Suprapubic skin (tissue), 4 donors: ENCODE measurements around the gene PHF20. TPM values are rescaled to one million over a fixed set of nuclear protein-coding genes. Genes with fewer than 3 reads are reported as not detected.

Experiments
- DNase-seq, 2 donors: peaks; one replicate each; pipeline ENCODE4 v3.0.0-alpha.2; 2019; ENCODE audit warnings: low spot score in 2 of 2
- H3K27ac ChIP-seq: fragments of 200-600 bp; sonication (generic); one replicate; pipeline ENCODE4 v1.5.1; 2019
- H3K27me3 ChIP-seq: fragments of 200-600 bp; sonication (generic); one replicate; pipeline ENCODE4 v1.5.1; 2019
- H3K36me3 ChIP-seq: fragments of 200-600 bp; sonication (generic); one replicate; pipeline ENCODE4 v1.5.1; 2019
- H3K4me1 ChIP-seq: fragments of 200-600 bp; sonication (generic); one replicate; pipeline ENCODE4 v1.5.1; 2019
- H3K4me3 ChIP-seq: fragments of 200-600 bp; sonication (generic); one replicate; pipeline ENCODE4 v1.5.1; 2019; ENCODE audit warnings: mild to moderate bottlenecking
- H3K9me3 ChIP-seq: fragments of 200-600 bp; sonication (generic); one replicate; pipeline ENCODE4 v1.5.1; 2019
- EP300 ChIP-seq: sonication (generic); formaldehyde crosslinking; IDR thresholded peaks from one replicate; pipeline ENCODE4 v1.6.1; 2017; ENCODE audit warnings: antibody characterized with exemption
- POLR2A ChIP-seq, 2 donors: fragments of 450-650 bp; IDR thresholded peaks; one replicate each; pipeline ENCODE4 v1.6.1; 2017; ENCODE audit warnings: antibody characterized with exemption in 2 of 2, mild to moderate bottlenecking in 2 of 2, moderate library complexity in 2 of 2
- POLR2AphosphoS5 ChIP-seq, 3 donors: sonication (generic); formaldehyde crosslinking; IDR thresholded peaks; one replicate each; pipeline ENCODE4 v1.6.1; 2017; ENCODE audit warnings: antibody characterized with exemption in 3 of 3
- WGBS: methylation state at CpG from one replicate; pipeline ENCODE4 v1.1.5; 2018; 5-methylcytosine and 5-hydroxymethylcytosine counted together
- total RNA-seq, 4 donors: library from RNA; depleted of rRNA; stranded (reverse); fragments of >200 nt; gene quantifications; one replicate each; pipeline ENCODE4 v1.1.0, GENCODE V29; 2016
- TF ChIP-seq, protein P1 (sequence below), 2 donors: fragments of 200-600 bp in 1 of 2; fragments of 450-650 bp in 1 of 2; sonication (generic) in 1 of 2; IDR thresholded peaks; one replicate each; pipeline ENCODE4 v1.5.1; 2016 to 2019; ENCODE audit warnings: antibody characterized with exemption in 2 of 2, mild to moderate bottlenecking in 1 of 2, moderate library complexity in 1 of 2

Gene PHF20
- total RNA-seq, 4 donors from 2014 or later = 44.2 to 60.6 (median 47.3) TPM

GRCh38 chr20:35806075-35806474 is 34.3 kb downstream of the PHF20 start:
- TF ChIP-seq POLR2A (IDR thresholded peaks at IDR 0.05) (no peak), EP300 (no peak), POLR2AphosphoS5 (IDR thresholded peaks at IDR 0.05) (no peak)
- TF ChIP-seq, protein P1, sequence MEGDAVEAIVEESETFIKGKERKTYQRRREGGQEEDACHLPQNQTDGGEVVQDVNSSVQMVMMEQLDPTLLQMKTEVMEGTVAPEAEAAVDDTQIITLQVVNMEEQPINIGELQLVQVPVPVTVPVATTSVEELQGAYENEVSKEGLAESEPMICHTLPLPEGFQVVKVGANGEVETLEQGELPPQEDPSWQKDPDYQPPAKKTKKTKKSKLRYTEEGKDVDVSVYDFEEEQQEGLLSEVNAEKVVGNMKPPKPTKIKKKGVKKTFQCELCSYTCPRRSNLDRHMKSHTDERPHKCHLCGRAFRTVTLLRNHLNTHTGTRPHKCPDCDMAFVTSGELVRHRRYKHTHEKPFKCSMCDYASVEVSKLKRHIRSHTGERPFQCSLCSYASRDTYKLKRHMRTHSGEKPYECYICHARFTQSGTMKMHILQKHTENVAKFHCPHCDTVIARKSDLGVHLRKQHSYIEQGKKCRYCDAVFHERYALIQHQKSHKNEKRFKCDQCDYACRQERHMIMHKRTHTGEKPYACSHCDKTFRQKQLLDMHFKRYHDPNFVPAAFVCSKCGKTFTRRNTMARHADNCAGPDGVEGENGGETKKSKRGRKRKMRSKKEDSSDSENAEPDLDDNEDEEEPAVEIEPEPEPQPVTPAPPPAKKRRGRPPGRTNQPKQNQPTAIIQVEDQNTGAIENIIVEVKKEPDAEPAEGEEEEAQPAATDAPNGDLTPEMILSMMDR (IDR thresholded peaks at IDR 0.05) = no peak
- 81% methylated on average over 3 of the region's 3 CpGs for WGBS
- no peak overlapping the region for H3K27ac ChIP-seq
- H3K36me3 ChIP-seq = peaks cover 37% of the 10 kb centered on the region
- H3K4me1 ChIP-seq = no peaks in the 10 kb centered on the region
- no peaks in the 10 kb centered on the region for H3K9me3 ChIP-seq
- no peak for DNase-seq
- no peak overlapping the region for H3K4me3 ChIP-seq
- H3K27me3 ChIP-seq = no peaks in the 10 kb centered on the region

- Histone ChIP-seq H3K36me3 (peaks cover 26% of the 10 kb centered on the region), H3K27me3 (no peaks in the 10 kb centered on the region), H3K4me3 (no peak overlapping the region), H3K9me3 (no peaks in the 10 kb centered on the region), H3K27ac (no peak overlapping the region), H3K4me1 (no peaks in the 10 kb centered on the region)
- no peak for DNase-seq
- TF ChIP-seq, protein P1 (IDR thresholded peaks at IDR 0.05) = no peak
- no peak for TF ChIP-seq POLR2AphosphoS5 (IDR thresholded peaks at IDR 0.05)
- no peak for TF ChIP-seq POLR2A (IDR thresholded peaks at IDR 0.05)
- no peak for TF ChIP-seq EP300
- WGBS = 88% methylated on average over 2 of the region's 2 CpGs
Observed at GRCh38 chr20:35807877-35808276, 36.1 kb downstream of the PHF20 start.

- Histone ChIP-seq H3K27me3 (no peaks in the 10 kb centered on the region), H3K9me3 (no peaks in the 10 kb centered on the region), H3K27ac (no peak overlapping the region), H3K4me3 (no peak overlapping the region), H3K36me3 (no peaks in the 10 kb centered on the region), H3K4me1 (peaks cover 20% of the 10 kb centered on the region)
- TF ChIP-seq POLR2A (IDR thresholded peaks at IDR 0.05) (no peak), POLR2AphosphoS5 (IDR thresholded peaks at IDR 0.05) (no peak), EP300 (no peak)
- TF ChIP-seq, protein P1 (IDR thresholded peaks at IDR 0.05) = no peak
- WGBS = 68% methylated on average over 2 of the region's 2 CpGs
- DNase-seq = no peak
Observed at GRCh38 chr20:35820715-35821114, 48.9 kb downstream of the PHF20 start.

DNA sequence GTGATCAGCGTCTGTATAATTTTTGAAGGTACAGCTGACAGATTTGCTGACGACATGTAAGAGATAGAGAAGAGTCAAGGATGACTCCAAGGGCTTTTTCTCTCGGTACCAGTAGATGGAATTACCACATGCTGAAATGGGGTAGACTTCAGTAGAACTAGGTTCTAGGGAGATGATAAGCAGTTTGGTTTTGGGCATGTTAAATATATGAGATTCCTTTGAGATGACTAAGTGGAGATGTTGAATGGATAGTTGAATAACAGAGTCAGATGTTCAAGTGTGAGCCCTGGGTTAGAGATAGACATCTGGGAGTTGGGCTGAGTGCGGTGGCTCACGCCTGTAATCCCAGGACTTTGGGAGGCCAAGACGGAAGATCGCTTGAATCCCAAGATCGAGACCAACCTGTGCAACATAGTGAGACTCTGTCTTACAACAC is 50.0 kb downstream of the PHF20 start:
- WGBS = 81% methylated on average over 8 of the region's 8 CpGs
- no peak for DNase-seq
- no peak overlapping the region for H3K4me3 ChIP-seq
- no peaks in the 10 kb centered on the region for H3K9me3 ChIP-seq
- H3K36me3 ChIP-seq = no peaks in the 10 kb centered on the region
- no peaks in the 10 kb centered on the region for H3K27me3 ChIP-seq
- TF ChIP-seq EP300 (no peak), POLR2A (IDR thresholded peaks at IDR 0.05) (no peak)
- TF ChIP-seq, protein P1 (IDR thresholded peaks at IDR 0.05) = no peak
- no peak overlapping the region for H3K27ac ChIP-seq
- peaks cover 20% of the 10 kb centered on the region for H3K4me1 ChIP-seq

DNA sequence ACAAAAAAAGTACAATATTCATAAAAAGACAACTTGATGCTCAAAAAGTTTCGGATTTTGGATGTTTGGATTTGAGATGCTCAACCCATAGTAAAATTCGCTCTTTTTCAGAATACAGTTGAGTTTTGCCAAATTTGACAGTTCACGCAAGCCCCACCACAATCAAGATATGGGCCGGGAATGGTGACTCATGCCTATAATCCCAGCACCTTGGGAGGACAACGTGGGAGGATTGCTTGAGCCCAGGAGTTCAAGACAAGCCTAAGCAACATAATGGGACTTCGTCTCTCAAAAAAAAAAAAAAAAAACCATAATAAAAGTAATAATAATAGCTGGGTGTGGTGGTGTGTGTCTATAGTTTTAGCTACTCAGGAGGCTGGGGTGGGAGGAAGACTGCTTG is 51.3 kb downstream of the PHF20 start:
- Histone ChIP-seq H3K27me3 (no peaks in the 10 kb centered on the region), H3K4me1 (peaks cover 23% of the 10 kb centered on the region), H3K9me3 (no peaks in the 10 kb centered on the region), H3K36me3 (no peaks in the 10 kb centered on the region), H3K4me3 (no peak overlapping the region), H3K27ac (no peak overlapping the region)
- TF ChIP-seq, protein P1 (IDR thresholded peaks at IDR 0.05) = no peak
- TF ChIP-seq POLR2A (IDR thresholded peaks at IDR 0.05) = no peak
- no peak for TF ChIP-seq POLR2AphosphoS5 (IDR thresholded peaks at IDR 0.05)
- TF ChIP-seq EP300 = no peak
- WGBS = 93% methylated on average over 6 of the region's 6 CpGs
- DNase-seq = no peak
